NT2/D1 (cell line): Measurements from ENCODE around the gene PRCD.

ENCODE experiments used
- SUZ12 ChIP-seq: IDR thresholded peaks from 2 replicates; pipeline ENCODE4 v1.6.1; 2011; ENCODE audit not compliant: insufficient read length, insufficient read depth; ENCODE audit errors: extremely low read depth
- YY1 ChIP-seq: IDR thresholded peaks from 2 replicates; pipeline ENCODE4 v1.6.1; 2011; ENCODE audit not compliant: insufficient read length, insufficient read depth
- ZNF274 ChIP-seq: IDR thresholded peaks from 2 replicates; pipeline ENCODE4 v1.6.1; 2011; ENCODE audit warnings: mild to moderate bottlenecking, low read depth, low read length

- TF ChIP-seq YY1 (no peak), ZNF274 (no peak), SUZ12 (no peak)
Measured at GRCh38 chr17:76579281-76579680, 39.4 kb downstream of the PRCD start.
